K562 treated with DMSO at 1 percent for 48 hours (cell line): ENCODE data around the gene ZC3H6. TPM values are rescaled to one million over a fixed set of nuclear protein-coding genes. Genes with fewer than 3 reads are reported as not detected.

Experiments
- total RNA-seq: library from RNA; unstranded; fragments of 300-600 nt; gene quantifications from 2 replicates; pipeline ENCODE4 v1.2.3, GENCODE V29; 2022; ENCODE audit warnings: low replicate concordance; ENCODE audit errors: extremely low read depth

The ZC3H6 gene
- not detected in 2 replicates for total RNA-seq

GRCh38 chr2:112275311-112275886 is at the start of gene ZC3H6:
Gene ZC3H6 (plus strand): TSS chr2:112275597. CDS start chr2:112275995, 398 bp downstream.

GRCh38 chr2:112254466-112255240 is 20.7 kb upstream of the ZC3H6 start, which contains the start of gene ZC3H8:
Gene ZC3H8 (minus strand): TSS chr2:112255042. CDS start chr2:112254981, 61 bp downstream.

Other genes starting within 250 kb of the ZC3H6 start
- not detected in 2 replicates for gene TMEM87B, start 220.3 kb upstream of the ZC3H6 start, total RNA-seq
- gene FBLN7, start 137.2 kb upstream of the ZC3H6 start, total RNA-seq = not detected in 2 replicates
- not detected in 2 replicates for gene ZC3H8, start 20.6 kb upstream of the ZC3H6 start, total RNA-seq
- not detected in 2 replicates for gene RGPD8, start 158.0 kb downstream of the ZC3H6 start, total RNA-seq
- gene TTL, start 206.6 kb downstream of the ZC3H6 start, total RNA-seq = not detected in 2 replicates